Mucosa of rectum (tissue), 2 donors: ENCODE data around the gene SMNDC1.
"Not testable (repeated sequence)": the region's sequence is repeated elsewhere in the genome, so short reads cannot be mapped to it uniquely, and the experiment has no call there.

Source experiments
- H3K27ac ChIP-seq, 2 donors: one replicate each; pipeline ENCODE4 v1.7.0; 2013; ENCODE audit warnings: inconsistent platforms in 2 of 2, low read depth in 2 of 2, low read length in 2 of 2
- H3K27me3 ChIP-seq, 2 donors: one replicate each; pipeline ENCODE4 v1.7.0; 2013; ENCODE audit warnings: low read length in 2 of 2; ENCODE audit not compliant: control insufficient read depth in 2 of 2, insufficient read depth in 2 of 2
- H3K36me3 ChIP-seq, 2 donors: one replicate each; pipeline ENCODE4 v1.7.0; 2013; ENCODE audit warnings: low read length in 2 of 2; ENCODE audit not compliant: control insufficient read depth in 2 of 2, insufficient read depth in 2 of 2
- H3K4me1 ChIP-seq, 2 donors: one replicate each; pipeline ENCODE4 v1.7.0; 2013; ENCODE audit warnings: low read length in 2 of 2, mild to moderate bottlenecking in 1 of 2; ENCODE audit not compliant: control insufficient read depth in 2 of 2, insufficient read depth in 2 of 2
- H3K4me3 ChIP-seq, 2 donors: one replicate each; pipeline ENCODE4 v1.7.0; 2013; ENCODE audit warnings: low read length in 2 of 2
- H3K9ac ChIP-seq, 2 donors: one replicate each; pipeline ENCODE4 v1.7.0; 2013; ENCODE audit warnings: low read length in 2 of 2, low read depth in 1 of 2, mild to moderate bottlenecking in 1 of 2
- H3K9me3 ChIP-seq, 2 donors: one replicate each; pipeline ENCODE4 v1.7.0; 2013; ENCODE audit warnings: low read length in 2 of 2; ENCODE audit not compliant: control insufficient read depth in 2 of 2
- donor health status: healthy.
- donor health status: Normal muscosa, but diverticular disease.

The SMNDC1 gene

DNA sequence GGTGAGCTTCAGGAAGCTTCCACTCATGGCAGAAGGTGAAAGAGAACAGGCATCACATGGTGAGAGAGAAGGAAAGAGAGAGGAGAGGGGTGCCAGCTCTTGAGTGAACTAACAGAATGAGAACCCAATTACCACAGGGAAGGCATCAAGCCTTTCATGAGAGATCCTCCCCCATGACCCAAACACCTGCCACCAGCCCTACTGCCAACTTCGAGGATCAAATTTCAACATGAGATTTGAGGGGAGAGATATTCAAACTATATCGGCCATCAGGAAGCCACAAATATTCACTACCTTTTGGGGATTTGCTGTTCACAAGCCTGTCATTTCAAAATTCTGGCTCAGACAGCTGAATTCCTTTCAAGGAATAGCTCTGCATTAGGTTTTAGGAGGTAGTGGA is 39.9 kb upstream of the SMNDC1 start:
- no peaks in the 10 kb centered on the region for H3K9me3 ChIP-seq
- no peaks in the 10 kb centered on the region for H3K4me1 ChIP-seq
- no peak overlapping the region for H3K4me3 ChIP-seq
- H3K36me3 ChIP-seq: no peaks in the 10 kb centered on the region
- peaks cover 0 to 4% of the 10 kb centered on the region in 2 donors for H3K27me3 ChIP-seq
- no peak overlapping the region for H3K9ac ChIP-seq
- H3K27ac ChIP-seq: no peak overlapping the region

- no peaks in the 10 kb centered on the region for H3K36me3 ChIP-seq
- no peak overlapping the region for H3K27ac ChIP-seq
- peaks cover 0 to 4% of the 10 kb centered on the region in 2 donors for H3K27me3 ChIP-seq
- no peaks in the 10 kb centered on the region for H3K4me1 ChIP-seq
- H3K9me3 ChIP-seq: no peaks in the 10 kb centered on the region
- no peak overlapping the region for H3K9ac ChIP-seq
- no peak overlapping the region for H3K4me3 ChIP-seq
Observed at GRCh38 chr10:110343947-110344346, 39.2 kb upstream of the SMNDC1 start.

- Histone ChIP-seq H3K36me3 (no peaks in the 10 kb centered on the region), H3K27me3 (no peaks in the 10 kb centered on the region), H3K4me3 (no peak overlapping the region), H3K4me1 (no peaks in the 10 kb centered on the region), H3K27ac (no peak overlapping the region), H3K9me3 (no peaks in the 10 kb centered on the region), H3K9ac (no peak overlapping the region)
Observed at GRCh38 chr10:110340816-110341215, 36.1 kb upstream of the SMNDC1 start.

DNA sequence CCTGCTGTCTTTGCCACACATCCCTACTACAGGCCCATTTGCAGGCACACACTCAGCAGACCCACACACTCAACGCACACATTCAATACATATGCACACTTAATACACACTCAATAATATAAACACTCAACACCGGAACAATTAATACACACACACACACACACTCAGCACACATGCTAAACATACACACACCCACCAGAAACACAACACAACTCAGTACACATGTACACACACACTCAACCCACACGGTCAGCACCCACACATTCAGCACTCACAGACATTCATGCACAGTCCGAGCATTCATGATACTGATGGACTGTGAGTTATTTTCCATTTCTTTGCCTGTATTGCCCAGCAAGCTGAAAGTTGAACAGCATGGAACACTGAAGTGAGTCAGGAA is 35.4 kb upstream of the SMNDC1 start:
- H3K36me3 ChIP-seq: no peaks in the 10 kb centered on the region
- no peaks in the 10 kb centered on the region for H3K4me1 ChIP-seq
- H3K9ac ChIP-seq: no peak overlapping the region
- no peaks in the 10 kb centered on the region for H3K27me3 ChIP-seq
- H3K4me3 ChIP-seq: no peak overlapping the region
- H3K9me3 ChIP-seq: no peaks in the 10 kb centered on the region
- H3K27ac ChIP-seq: no peak overlapping the region

GRCh38 chr10:110337906-110338305 is 33.2 kb upstream of the SMNDC1 start:
- no peaks in the 10 kb centered on the region for H3K36me3 ChIP-seq
- H3K4me1 ChIP-seq: no peaks in the 10 kb centered on the region
- no peaks in the 10 kb centered on the region for H3K27me3 ChIP-seq
- H3K27ac ChIP-seq: no peak overlapping the region
- H3K9ac ChIP-seq: no peak overlapping the region
- no peaks in the 10 kb centered on the region for H3K9me3 ChIP-seq
- H3K4me3 ChIP-seq: no peak overlapping the region

DNA sequence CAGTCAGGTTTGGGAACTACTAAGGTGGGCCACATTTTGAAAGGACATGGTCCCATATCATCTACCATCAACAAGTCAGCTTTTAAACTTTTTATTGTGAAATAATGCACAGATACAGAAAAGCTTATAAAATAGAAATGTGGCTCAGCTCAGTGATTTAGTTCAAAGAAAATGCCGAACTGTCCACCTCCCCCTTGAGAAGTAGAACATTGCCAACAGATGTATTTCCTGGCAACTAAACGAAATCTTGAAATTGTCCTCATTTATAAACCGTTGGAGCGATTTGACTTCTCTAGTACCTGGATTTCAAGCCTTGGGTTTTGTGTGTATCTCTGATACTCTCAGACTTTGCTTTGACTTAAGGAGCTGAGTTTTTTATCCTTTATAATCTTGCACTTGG is 32.7 kb upstream of the SMNDC1 start:
- Histone ChIP-seq H3K9ac (no peak overlapping the region), H3K27me3 (no peaks in the 10 kb centered on the region), H3K4me1 (no peaks in the 10 kb centered on the region), H3K9me3 (no peaks in the 10 kb centered on the region), H3K36me3 (no peaks in the 10 kb centered on the region), H3K4me3 (no peak overlapping the region), H3K27ac (no peak overlapping the region)

DNA sequence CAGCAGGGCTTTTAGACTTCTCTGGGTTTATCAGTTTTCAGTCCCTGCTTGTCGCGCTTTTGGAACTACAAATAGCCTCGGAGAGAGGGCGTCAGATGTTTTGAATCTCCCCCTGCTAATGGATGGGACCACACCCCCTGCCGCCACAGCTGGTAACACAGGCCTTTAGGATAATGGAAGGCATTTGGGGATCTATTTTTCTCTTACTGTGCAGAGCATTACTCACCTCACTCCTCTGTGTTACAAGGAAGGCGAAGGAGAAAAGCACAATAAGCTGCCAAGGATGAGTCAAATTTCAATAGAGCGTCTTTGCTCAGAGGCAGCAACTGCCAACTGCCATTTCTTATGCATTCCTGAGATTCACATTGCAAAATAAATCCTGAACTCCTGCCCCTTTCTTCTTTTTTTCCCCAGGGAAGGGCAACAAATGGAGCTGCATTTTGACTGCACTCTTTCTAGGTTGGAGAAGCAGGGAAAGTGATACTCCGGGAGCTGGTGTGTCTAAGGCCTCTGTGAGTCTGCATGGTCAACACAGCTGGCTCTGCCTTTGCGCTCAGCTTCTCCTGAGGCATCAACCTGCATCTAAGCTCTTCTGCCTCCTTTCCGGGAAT is 31.5 kb upstream of the SMNDC1 start:
- no peak overlapping the region for H3K27ac ChIP-seq
- H3K27me3 ChIP-seq: no peaks in the 10 kb centered on the region
- H3K4me3 ChIP-seq: no peak overlapping the region
- H3K36me3 ChIP-seq: no peaks in the 10 kb centered on the region
- no peak overlapping the region for H3K9ac ChIP-seq
- no peaks in the 10 kb centered on the region for H3K4me1 ChIP-seq
- H3K9me3 ChIP-seq: no peaks in the 10 kb centered on the region

DNA sequence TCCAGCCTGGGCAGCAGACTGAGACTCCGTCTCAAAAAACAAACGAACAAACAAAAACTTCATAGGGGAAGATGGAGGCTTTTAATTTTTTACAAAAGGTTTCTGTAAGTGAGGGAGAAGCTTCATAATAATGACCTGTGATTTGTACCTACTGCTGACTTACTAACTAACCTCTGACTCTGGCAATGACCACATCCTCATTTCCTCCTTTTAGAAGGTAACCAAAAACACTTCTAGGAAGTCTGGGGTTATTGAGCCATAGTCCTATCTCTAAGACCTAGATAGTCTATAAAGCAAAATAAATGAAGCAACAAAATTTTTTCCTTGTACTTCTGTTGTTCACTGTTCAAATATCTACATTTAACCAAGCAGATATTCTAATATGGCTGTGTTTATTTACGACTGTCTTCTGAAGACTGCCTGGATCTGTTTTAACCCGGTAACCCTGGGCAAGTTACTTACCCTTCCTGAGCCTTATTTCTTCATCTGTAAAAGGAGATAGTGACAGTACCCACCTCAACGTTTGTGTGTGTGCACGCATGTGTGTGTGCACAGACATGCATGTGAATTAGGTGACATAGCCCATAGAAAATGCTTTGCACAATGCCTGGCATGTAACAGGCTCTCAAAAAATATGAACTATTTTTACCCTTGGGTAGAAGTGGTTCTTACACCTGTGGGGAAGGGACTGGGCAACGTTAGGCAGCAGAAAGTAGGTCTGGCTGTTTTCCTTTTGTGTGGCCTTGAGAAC is 30.8 kb upstream of the SMNDC1 start:
- no peak overlapping the region for H3K9ac ChIP-seq
- no peaks in the 10 kb centered on the region for H3K4me1 ChIP-seq
- peaks cover 0 to under 1% of the 10 kb centered on the region in 2 donors for H3K9me3 ChIP-seq
- H3K27ac ChIP-seq: no peak overlapping the region
- no peaks in the 10 kb centered on the region for H3K36me3 ChIP-seq
- no peak overlapping the region for H3K4me3 ChIP-seq
- no peaks in the 10 kb centered on the region for H3K27me3 ChIP-seq

DNA sequence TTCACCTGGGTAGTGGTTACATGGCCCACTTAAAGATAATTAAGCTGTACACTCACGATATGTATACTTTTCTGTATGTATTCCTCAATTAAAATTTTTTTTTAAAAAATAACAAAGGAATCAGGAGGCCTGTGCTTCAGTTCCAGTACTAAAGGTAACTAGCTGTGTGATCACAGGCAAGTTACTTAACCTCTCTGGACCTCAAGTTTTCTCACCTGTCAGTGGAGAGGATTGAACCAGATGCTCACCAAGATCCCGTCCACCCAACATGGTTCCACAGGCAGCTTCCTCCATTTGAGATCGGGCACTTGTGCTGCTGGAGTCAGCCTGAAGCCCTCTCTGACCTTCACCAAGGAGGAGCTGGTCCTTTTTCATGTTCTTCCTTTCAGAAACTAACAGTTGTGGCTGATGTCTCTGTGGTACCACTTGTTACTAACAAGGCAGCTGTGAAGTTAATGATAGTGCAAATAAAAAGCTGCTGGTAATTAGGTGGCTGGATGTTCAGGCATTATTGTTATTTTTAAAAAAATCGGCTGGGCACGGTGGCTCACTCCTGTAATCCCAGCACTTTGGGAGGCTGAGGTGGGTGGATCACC is 29.4 kb upstream of the SMNDC1 start:
- Histone ChIP-seq H3K9ac (no peak overlapping the region), H3K27me3 (no peaks in the 10 kb centered on the region), H3K4me1 (no peaks in the 10 kb centered on the region)

GRCh38 chr10:110331226-110331795 is 26.6 kb upstream of the SMNDC1 start:
- H3K9ac ChIP-seq, H3K9me3 ChIP-seq, H3K27me3 ChIP-seq, H3K27ac ChIP-seq, H3K4me3 ChIP-seq, H3K36me3 ChIP-seq, H3K4me1 ChIP-seq: not testable (repeated sequence)

More for the DNA sequence above, 29.4 kb upstream of the SMNDC1 start:
- H3K9me3 ChIP-seq: peaks cover 0 to 3% of the 10 kb centered on the region in 2 donors
- no peak overlapping the region for H3K27ac ChIP-seq
- no peaks in the 10 kb centered on the region for H3K36me3 ChIP-seq
- no peak overlapping the region for H3K4me3 ChIP-seq
